GM12873 (cell line): ENCODE data around the gene USF2.

Experiments used
- TF ChIP-seq, protein P1 (sequence below): IDR thresholded peaks from 2 replicates; pipeline ENCODE4 v1.5.1; 2012; ENCODE audit warnings: low read depth, mild to moderate bottlenecking, moderate library complexity, low read length, control low read depth; ENCODE audit not compliant: insufficient read depth; ENCODE audit errors: missing control alignments

Gene USF2

DNA sequence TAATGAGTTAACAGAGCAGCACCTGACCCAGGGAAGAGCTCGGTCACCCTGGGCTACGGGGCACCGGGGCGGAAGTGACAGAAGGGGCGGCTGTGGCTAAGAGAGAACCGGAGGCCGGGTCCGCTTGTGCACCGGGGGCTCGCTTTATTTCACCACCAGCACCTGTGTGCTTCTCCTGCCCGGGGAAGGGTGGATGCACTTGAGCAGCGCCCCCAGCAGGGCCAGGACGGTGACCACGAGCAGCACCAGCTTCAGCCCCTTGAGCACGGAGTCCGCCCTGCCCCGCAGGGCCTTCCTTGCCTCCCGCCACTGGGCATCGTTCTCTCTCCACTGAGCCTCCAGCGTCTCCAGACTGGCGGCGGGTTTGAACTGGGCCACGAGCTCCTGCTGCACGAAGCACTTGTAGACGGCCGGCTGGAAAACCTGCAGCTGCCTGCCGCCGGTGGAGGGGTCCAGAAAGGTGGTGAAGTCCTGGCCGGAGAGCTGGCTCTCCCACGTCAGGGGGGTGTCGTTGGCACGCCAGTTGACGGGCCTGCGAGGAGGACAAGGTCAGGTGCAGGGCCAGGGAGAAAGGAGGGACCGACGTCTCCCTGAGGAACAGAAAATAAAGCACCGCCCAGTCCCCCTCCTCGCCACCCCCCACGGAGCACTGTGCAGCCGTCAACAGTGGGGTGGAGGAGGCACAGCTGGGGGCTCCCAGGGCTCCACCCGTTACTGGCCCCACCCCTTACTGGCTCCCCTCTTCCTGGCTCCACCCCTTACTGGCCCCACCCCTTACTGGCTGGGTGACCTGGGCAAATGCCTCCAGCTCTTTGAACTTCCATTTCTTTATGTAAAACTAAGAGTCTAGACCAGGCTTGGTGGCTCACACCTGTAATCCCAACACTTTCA lies 43.8 kb upstream of the USF2 start:
- TF ChIP-seq, protein P1, sequence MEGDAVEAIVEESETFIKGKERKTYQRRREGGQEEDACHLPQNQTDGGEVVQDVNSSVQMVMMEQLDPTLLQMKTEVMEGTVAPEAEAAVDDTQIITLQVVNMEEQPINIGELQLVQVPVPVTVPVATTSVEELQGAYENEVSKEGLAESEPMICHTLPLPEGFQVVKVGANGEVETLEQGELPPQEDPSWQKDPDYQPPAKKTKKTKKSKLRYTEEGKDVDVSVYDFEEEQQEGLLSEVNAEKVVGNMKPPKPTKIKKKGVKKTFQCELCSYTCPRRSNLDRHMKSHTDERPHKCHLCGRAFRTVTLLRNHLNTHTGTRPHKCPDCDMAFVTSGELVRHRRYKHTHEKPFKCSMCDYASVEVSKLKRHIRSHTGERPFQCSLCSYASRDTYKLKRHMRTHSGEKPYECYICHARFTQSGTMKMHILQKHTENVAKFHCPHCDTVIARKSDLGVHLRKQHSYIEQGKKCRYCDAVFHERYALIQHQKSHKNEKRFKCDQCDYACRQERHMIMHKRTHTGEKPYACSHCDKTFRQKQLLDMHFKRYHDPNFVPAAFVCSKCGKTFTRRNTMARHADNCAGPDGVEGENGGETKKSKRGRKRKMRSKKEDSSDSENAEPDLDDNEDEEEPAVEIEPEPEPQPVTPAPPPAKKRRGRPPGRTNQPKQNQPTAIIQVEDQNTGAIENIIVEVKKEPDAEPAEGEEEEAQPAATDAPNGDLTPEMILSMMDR, result no peak

DNA sequence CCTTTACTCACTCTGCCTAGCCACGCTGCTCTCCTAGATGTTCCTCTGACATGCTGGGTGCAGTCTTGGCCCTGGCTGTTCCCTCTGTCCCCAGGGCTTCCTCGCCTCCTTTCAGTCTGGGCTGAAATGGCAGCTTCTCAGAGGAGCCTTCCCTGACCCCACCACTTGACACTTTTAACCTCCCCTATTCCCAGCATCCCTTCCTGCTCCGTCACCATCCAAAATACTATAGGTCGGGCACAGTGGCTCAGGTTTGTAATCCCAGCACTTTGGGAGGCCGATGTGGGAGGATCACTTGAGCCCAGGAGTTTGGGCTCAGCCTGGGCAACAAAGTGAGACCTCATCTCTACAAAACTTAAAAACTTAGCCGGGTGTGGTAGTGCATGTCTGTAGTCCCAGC lies 42.8 kb upstream of the USF2 start:
- TF ChIP-seq, protein P1, result no peak

DNA sequence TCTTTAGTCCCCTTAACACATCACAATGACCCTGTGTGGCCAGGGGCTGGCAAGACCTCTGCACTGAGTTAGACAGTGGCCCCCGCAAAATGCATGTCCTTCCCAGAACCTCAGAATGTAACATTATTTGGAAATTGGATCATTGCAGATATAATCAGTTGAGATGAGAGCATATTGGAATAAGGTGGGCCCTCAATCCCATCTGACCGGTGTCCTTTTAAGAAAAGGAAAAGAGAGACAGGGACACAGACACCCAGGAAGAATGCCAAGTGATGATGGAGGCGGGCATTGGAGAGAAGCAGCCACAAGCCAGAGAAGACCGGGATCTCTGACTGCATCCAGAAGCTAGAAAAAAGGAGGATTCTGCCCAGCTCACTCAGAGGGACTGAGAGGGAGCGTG lies 42.0 kb upstream of the USF2 start:
- TF ChIP-seq, protein P1, result no peak

DNA sequence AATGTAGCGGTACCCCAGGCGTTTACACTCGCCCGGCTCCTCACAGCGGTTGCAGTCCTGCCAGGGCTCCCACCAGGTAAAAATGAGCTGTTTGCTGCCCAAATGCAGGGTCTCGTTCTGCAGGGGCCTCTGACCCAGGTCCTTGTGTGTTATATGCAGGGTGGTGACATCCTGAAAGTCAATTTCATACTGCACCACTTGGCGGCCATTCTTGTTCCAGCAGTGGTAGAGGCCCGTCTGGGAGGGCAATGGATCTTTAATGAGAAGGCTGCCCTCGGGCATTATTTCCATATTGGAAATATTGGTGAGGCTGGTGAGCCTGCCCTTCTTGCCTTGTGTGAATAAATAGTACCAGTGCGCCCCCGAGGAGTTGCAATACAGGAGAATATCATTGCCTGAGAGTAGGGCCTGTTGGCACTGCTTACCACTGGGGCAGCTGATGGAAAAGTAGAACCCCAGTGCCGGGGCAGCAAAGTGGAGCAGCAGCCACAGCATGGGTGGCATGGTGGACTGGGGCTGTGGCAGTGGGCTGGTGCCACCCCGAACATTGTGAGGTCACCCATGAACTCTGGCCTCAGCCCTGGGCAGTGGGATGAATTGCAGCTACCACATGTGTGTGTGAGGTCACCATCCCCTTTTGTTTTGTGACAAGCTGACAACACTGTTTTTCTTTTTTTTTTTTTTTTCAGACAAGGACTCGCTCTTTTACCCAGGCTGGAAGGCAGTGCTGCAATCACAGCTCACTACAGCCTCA lies 40.4 kb upstream of the USF2 start, which contains the start of gene FAM187B:
Gene FAM187B, minus strand, starts transcription at position 563 of the 754 bp plus-strand sequence. Its CDS starts 59 bp downstream, at position 504.
- TF ChIP-seq, protein P1, result no peak

DNA sequence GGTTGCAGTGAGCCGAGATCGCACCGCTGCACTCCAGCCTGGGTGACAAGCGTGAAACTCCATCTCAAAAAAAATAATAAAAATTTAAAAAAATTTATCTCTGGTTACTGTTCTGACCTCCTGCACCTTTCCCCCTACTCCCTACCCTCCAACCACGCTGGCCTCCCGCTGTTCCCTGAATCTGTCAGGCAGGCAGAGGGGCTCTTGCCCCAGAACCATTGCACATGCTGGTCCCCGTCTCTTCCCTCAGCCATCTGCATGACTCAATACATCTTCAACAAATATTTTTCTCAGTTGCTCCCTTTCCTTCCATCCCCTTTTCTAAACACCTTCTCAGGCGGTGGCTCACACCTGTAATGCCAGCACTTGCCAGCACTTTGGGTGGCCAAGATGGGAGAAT lies 39.2 kb upstream of the USF2 start:
- TF ChIP-seq, protein P1, result no peak

DNA sequence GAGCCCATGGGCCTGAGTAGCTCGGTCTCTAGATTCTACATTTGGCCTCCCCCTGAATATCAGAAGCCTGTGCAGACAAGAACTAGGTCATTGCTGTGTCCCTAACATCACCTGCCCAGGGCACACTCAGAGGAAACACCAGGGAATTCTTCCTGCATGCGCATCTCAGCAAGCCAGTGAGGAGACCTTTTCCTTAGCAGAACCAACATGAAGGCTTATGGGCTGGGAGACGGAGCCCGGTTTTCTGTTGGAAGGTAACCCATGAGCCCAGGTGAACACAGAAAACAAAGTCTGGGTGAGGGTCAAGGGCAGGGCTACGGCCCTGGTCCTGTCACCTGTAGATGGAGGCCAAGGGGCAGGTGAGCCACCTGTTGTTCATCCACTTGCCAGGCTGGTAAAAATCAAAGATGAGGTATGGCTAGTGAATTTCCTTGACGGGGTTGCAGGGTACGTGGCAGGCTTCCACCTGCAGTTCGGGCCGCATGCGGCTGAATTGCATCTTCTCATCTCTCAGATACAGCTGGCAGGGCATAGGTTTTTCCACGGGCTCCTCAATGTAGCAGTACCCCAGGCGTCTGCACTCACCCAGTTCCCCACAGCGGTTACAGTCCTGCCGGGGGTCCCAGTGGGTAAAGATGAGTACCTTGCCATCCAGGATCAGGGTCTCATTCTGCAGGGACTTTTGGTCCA lies 36.7 kb upstream of the USF2 start:
- TF ChIP-seq, protein P1, result no peak

DNA sequence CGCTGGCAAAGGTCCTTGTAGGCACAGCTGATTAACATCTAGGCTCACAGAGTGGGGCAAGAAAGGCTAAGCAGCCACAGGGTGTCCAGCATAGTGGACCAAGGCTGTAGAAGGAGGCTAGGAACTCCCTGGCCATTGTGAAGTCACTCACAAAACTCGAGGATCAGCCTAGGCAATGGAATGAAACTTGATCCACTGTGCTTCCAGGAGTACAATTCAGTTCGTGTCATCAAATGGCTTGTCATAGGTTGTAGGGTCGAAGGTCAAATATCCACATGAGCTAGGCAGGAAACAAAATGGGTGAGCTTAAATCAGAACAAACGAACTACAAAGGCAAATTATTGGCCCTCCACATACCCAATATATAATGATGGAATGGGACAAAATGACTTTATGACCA lies 35.9 kb upstream of the USF2 start:
- TF ChIP-seq, protein P1, result no peak
